Lower leg skin (tissue), 3 donors: ENCODE data around the gene BTD.

Experiments used
- CTCF ChIP-seq, 3 donors: fragments of 450-650 bp; IDR thresholded peaks; one replicate each; pipeline ENCODE4 v1.5.1; 2016; ENCODE audit warnings: antibody characterized with exemption in 3 of 3, mild to moderate bottlenecking in 3 of 3, moderate library complexity in 2 of 3
- POLR2A ChIP-seq, 2 donors: fragments of 450-650 bp; IDR thresholded peaks; one replicate each; pipeline ENCODE4 v1.6.1; 2016 to 2017; ENCODE audit warnings: antibody characterized with exemption in 2 of 2, mild to moderate bottlenecking in 1 of 2, moderate library complexity in 1 of 2

DNA sequence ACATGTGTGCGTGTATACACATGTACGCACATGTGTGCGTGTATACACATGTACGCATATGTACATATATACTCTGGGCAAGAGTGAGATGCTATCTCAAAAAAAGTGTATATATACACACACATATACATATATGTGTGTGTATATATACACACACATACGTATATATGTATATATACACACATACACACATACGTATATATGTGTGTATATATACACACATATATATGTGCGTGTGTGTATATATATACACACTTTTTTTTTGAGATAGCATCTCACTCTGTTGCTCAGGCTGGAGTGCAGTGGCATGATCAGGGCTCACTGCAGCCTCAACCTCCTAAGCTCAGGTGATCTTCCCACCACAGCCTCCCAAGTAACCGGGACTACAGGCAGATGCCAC, 8.6 kb upstream of the BTD start:
- no peak for TF ChIP-seq CTCF (IDR thresholded peaks at IDR 0.05)
- TF ChIP-seq POLR2A (IDR thresholded peaks at IDR 0.05): no peak
